Endothelial cell (in vitro differentiated cells): ENCODE measurements around the gene ATP4B. TPM values are rescaled to one million over a fixed set of nuclear protein-coding genes. Genes with fewer than 3 reads are reported as not detected.
A peak's percentile ranks its signal among the peaks of the same experiment; 100 is the strongest.

Source experiments
- DNase-seq: peaks from one replicate; pipeline ENCODE4 v3.0.0; 2021; ENCODE audit warnings: low spot score
- H3K27ac Mint-ChIP-seq: one replicate; pipeline ENCODE4 v1.8.0; 2021; ENCODE audit warnings: mixed read lengths, inconsistent platforms; ENCODE audit not compliant: unreplicated experiment
- H3K27me3 Mint-ChIP-seq: one replicate; pipeline ENCODE4 v1.8.0; 2021; ENCODE audit warnings: mild to moderate bottlenecking, moderate library complexity, mixed read lengths, inconsistent platforms; ENCODE audit not compliant: unreplicated experiment
- H3K36me3 Mint-ChIP-seq: one replicate; pipeline ENCODE4 v1.8.0; 2021; ENCODE audit warnings: mild to moderate bottlenecking, low read depth, mixed read lengths, inconsistent platforms; ENCODE audit not compliant: unreplicated experiment
- H3K4me1 Mint-ChIP-seq: one replicate; pipeline ENCODE4 v1.8.0; 2021; ENCODE audit warnings: mild to moderate bottlenecking, mixed read lengths, inconsistent platforms; ENCODE audit not compliant: unreplicated experiment
- H3K4me3 Mint-ChIP-seq: one replicate; pipeline ENCODE4 v1.8.0; 2021; ENCODE audit warnings: mild to moderate bottlenecking, mixed read lengths, inconsistent platforms; ENCODE audit not compliant: unreplicated experiment
- H3K9me3 Mint-ChIP-seq: one replicate; pipeline ENCODE4 v1.8.0; 2021; ENCODE audit warnings: mixed read lengths, inconsistent platforms; ENCODE audit not compliant: unreplicated experiment
- CTCF ChIP-seq: fragments of 200-600 bp; sonication (generic); IDR thresholded peaks from one replicate; pipeline ENCODE4 v1.5.0; 2021; ENCODE audit warnings: antibody characterized with exemption; ENCODE audit not compliant: unreplicated experiment
- total RNA-seq: library from RNA; stranded (reverse); fragmentation: NEBNext Ultra II Directional; extraction: Animal tissue kit (Norgen Biotek cat#: 25700); gene quantifications from one replicate; pipeline ENCODE4 v1.2.1, GENCODE V29; 2021; ENCODE audit not compliant: unreplicated experiment

ATP4B gene
- total RNA-seq, 1 donor from 2014 or later: not detected

GRCh38 chr13:113642563-113642962 is 15.4 kb downstream of the ATP4B start:
- Mint-ChIP-seq H3K27me3 (peaks cover under 1% of the 10 kb centered on the region), H3K27ac (no peak overlapping the region), H3K9me3 (no peaks in the 10 kb centered on the region), H3K36me3 (peaks cover 30% of the 10 kb centered on the region), H3K4me3 (no peak overlapping the region), H3K4me1 (peaks cover 5% of the 10 kb centered on the region)
- TF ChIP-seq CTCF: no peak
- no peak for DNase-seq

- no peaks in the 10 kb centered on the region for H3K9me3 Mint-ChIP-seq
- no peak for TF ChIP-seq CTCF
- H3K36me3 Mint-ChIP-seq: peaks cover 33% of the 10 kb centered on the region
- peaks cover 5% of the 10 kb centered on the region for H3K4me1 Mint-ChIP-seq
- no peak for DNase-seq
- H3K27ac Mint-ChIP-seq: no peak overlapping the region
- peaks cover 3% of the 10 kb centered on the region for H3K27me3 Mint-ChIP-seq
- H3K4me3 Mint-ChIP-seq: no peak overlapping the region
These were observed 16.6 kb downstream of the ATP4B start for GRCh38 chr13:113641426-113641825.

- no peak for DNase-seq
- no peak for TF ChIP-seq CTCF
- Mint-ChIP-seq H3K27ac (no peak overlapping the region), H3K4me1 (peaks cover 6% of the 10 kb centered on the region), H3K27me3 (peaks cover 3% of the 10 kb centered on the region), H3K36me3 (peaks cover 41% of the 10 kb centered on the region), H3K9me3 (no peaks in the 10 kb centered on the region), H3K4me3 (no peak overlapping the region)
These were observed 18.3 kb downstream of the ATP4B start for GRCh38 chr13:113639616-113640262.

- Mint-ChIP-seq H3K9me3 (no peaks in the 10 kb centered on the region), H3K4me3 (no peak overlapping the region), H3K27me3 (peaks cover 5% of the 10 kb centered on the region), H3K4me1 (peaks cover 15% of the 10 kb centered on the region), H3K36me3 (peaks cover 51% of the 10 kb centered on the region), H3K27ac (no peak overlapping the region)
- no peak for DNase-seq
- no peak for TF ChIP-seq CTCF
These were observed 19.2 kb downstream of the ATP4B start for GRCh38 chr13:113638806-113639205.

GRCh38 chr13:113638173-113638746 is 19.7 kb downstream of the ATP4B start:
- Mint-ChIP-seq H3K36me3 (peaks cover 56% of the 10 kb centered on the region), H3K27ac (no peak overlapping the region), H3K4me1 (peaks cover 21% of the 10 kb centered on the region), H3K4me3 (peak overlapping the region; percentile 51), H3K9me3 (no peaks in the 10 kb centered on the region), H3K27me3 (peaks cover 5% of the 10 kb centered on the region)
- TF ChIP-seq CTCF: no peak
- no peak for DNase-seq
